Purkinje cell (primary cell): ENCODE measurements around the gene UBE2N. TPM values are rescaled to one million over a fixed set of nuclear protein-coding genes. Genes with fewer than 3 reads are reported as not detected.

Experiments
- polyA plus RNA-seq: library from polyadenylated mRNA; unstranded; fragments of >200 nt; fragmentation: Nextera tagmentation; gene quantifications from 2 replicates; pipeline ENCODE4 v1.2.1, GENCODE V29; 2014

Gene UBE2N, protein sequence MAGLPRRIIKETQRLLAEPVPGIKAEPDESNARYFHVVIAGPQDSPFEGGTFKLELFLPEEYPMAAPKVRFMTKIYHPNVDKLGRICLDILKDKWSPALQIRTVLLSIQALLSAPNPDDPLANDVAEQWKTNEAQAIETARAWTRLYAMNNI
- 134 and 216 TPM in 2 replicates for polyA plus RNA-seq

DNA sequence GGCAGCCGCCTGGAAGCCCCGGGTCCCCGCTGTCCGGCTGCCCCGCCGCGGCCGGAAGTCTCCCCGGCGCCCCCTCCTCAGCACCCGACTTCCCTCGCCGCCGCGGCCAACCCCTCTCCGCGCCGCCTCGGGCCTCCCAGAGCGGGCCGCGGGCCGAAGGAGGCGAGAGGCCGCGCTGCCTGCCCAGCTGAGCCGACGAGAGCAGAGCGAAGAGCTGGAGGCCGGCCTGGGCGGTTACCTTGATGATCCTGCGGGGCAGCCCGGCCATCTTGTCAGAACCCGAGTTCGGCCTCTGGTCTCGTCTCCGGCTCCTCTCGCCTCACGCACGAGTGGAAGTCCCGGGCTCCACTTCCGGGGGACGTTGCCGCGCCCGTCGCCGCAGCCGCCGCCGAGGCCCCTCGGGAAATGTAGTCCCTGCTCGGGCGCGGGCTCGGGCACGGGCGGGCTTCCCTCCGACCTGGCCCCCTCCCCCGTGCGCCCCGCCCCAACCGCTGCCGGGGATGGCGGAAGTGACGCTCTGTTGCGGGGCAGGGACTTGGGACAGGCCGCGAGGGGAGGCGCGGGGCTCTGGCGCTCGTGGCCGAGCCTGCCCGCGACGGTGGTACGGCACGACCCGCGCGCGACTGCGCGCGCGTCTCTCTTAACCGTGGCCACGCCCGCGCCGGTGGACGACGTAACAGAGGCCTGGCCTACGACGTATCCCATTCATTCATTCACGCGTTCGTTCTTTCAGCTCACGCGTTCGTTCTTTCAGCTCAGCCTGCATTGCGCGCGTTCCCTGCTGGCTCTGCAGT lies at the start of gene UBE2N:
Gene UBE2N (minus strand): TSS at position 331 of the 794 bp plus-strand sequence. CDS start 63 bp downstream, at position 268.

DNA sequence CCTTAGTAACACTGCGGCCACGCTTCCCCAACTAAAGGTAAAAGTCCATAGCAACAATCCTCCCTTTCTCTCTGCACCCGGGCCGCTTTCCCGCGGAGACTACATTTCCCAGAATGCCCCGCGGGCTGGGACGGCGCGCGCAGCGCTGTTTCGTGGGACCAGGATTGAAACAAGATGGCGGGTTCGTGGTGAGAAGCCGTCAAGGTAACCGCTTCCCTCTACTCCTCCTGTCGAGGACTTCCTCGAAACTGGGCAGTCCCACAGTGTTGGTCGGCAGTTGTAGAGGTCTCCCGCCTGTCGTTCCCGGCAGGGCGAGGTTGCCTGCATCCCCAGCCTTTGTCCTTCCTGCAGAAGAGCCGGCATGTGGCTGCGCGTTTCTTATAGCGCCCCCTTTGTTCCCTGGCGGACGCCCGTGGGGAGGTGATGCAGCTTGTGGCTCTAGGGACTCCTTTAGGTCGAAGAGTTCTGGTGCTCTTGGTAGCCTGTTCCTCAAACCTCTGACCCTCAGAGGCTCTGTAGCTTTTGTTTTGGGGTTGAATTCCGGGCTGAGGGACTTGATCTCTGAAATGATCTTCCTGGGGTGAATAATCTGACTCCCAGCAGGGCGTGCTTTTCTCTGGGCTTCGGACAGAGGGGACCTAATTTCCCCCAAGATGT lies 25.7 kb upstream of the UBE2N start, which contains the start of gene MRPL42:
Gene MRPL42 (plus strand): TSS at position 164 of the 657 bp plus-strand sequence. CDS start 1,772 bp downstream, outside the sequence.

DNA sequence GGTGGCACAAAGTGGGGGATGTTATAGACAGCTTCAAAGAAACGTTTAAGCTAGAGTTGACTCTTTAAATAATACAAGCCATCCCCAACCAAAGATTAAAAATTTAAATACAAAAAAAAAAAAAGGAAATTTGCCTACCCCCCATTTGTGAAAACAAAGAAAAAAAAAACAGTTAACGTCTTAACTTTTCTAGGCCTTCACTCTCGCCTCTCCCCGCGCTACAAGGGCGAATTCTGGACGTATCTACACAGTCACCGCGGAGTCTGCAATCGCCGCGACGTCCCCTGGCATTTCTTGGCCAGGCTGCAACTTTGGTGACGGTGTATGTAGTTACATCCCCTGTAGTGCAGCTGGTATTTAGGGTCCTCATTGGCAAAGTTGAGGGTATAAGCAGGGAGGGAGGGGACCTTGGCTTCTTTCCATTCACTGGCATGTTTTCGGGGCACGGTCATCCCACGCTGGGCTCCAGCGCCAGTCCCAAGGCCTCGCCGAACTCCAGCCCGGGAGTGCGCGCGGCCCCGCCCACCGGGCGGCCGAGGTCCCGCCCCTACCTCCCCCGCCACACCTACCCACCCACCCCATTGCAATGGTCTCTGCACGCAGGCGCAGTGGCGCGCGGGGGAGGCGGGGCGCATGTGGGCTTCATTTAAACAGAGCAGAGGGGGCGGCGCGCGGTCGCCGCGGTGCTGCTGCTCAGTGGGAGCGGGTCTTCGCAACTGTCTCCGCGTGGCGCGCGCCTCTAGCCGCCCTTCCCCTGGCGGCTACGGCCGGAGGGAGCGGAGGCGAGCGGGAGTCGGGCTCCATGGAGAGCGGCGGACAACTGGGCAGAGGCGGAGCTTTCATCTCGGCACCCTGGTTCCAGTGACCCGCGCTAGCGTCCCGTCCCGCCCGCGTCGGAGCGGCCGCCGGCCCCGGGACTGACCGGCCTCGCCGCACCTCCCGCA lies 64.2 kb downstream of the UBE2N start, which contains the start of gene NUDT4:
Gene NUDT4 (plus strand): TSS at position 674 of the 944 bp plus-strand sequence. CDS start 398 bp downstream, outside the sequence.

Other genes with a start within 250 kb of the UBE2N start
- gene NUDT4, start 64.0 kb downstream of the UBE2N start, polyA plus RNA-seq = 79.9 and 93.9 TPM in 2 replicates
- gene MRPL42, start 25.6 kb upstream of the UBE2N start, polyA plus RNA-seq = 134 and 170 TPM in 2 replicates
- gene SOCS2, start 130.7 kb upstream of the UBE2N start, polyA plus RNA-seq = 9.0 and 18.0 TPM in 2 replicates
- gene CRADD, start 235.4 kb upstream of the UBE2N start, polyA plus RNA-seq = 24.2 and 38.5 TPM in 2 replicates